Large intestine (tissue), 3 donors: Measurements from ENCODE around the gene BCL11B. TPM values are rescaled to one million over a fixed set of nuclear protein-coding genes. Genes with fewer than 3 reads are reported as not detected.
A peak's percentile ranks its signal among the peaks of the same experiment; 100 is the strongest.

ENCODE experiments used
- DNase-seq, 2 donors: peaks; one replicate each; pipeline versions ENCODE4 v3.0.0 to v3.0.0-alpha.2; 2013
- H3K27ac ChIP-seq: one replicate; pipeline ENCODE4 v1.5.1; 2013; ENCODE audit warnings: low read length
- H3K27me3 ChIP-seq: 2 replicates; pipeline ENCODE4 v1.6.1; 2013; ENCODE audit warnings: low read length; ENCODE audit not compliant: control insufficient read depth, insufficient read depth
- H3K36me3 ChIP-seq: 2 replicates; pipeline ENCODE4 v1.6.1; 2013; ENCODE audit warnings: low read length; ENCODE audit not compliant: control insufficient read depth, insufficient read depth
- H3K4me1 ChIP-seq: one replicate; pipeline ENCODE4 v1.6.1; 2013; ENCODE audit warnings: low read length; ENCODE audit not compliant: control insufficient read depth, insufficient read depth
- H3K4me3 ChIP-seq: one replicate; pipeline ENCODE4 v1.5.1; 2013; ENCODE audit warnings: low read length
- H3K9me3 ChIP-seq: one replicate; pipeline ENCODE4 v1.6.1; 2013; ENCODE audit warnings: mild to moderate bottlenecking, low read depth, low read length, moderate library complexity; ENCODE audit not compliant: control insufficient read depth
- WGBS: methylation state at CpG from one replicate; pipeline ENCODE4 v1.1.5; 2013; ENCODE audit warnings: low lambda C conversion rate; ENCODE audit not compliant: insufficient coverage; 5-methylcytosine and 5-hydroxymethylcytosine counted together
- polyA plus RNA-seq: library from polyadenylated mRNA; unstranded; fragments of 120-200 nt; gene quantifications from one replicate; pipeline ENCODE4 v1.2.1, GENCODE V29; 2013

The BCL11B gene
- polyA plus RNA-seq, 1 donor = 4.0 TPM

DNA sequence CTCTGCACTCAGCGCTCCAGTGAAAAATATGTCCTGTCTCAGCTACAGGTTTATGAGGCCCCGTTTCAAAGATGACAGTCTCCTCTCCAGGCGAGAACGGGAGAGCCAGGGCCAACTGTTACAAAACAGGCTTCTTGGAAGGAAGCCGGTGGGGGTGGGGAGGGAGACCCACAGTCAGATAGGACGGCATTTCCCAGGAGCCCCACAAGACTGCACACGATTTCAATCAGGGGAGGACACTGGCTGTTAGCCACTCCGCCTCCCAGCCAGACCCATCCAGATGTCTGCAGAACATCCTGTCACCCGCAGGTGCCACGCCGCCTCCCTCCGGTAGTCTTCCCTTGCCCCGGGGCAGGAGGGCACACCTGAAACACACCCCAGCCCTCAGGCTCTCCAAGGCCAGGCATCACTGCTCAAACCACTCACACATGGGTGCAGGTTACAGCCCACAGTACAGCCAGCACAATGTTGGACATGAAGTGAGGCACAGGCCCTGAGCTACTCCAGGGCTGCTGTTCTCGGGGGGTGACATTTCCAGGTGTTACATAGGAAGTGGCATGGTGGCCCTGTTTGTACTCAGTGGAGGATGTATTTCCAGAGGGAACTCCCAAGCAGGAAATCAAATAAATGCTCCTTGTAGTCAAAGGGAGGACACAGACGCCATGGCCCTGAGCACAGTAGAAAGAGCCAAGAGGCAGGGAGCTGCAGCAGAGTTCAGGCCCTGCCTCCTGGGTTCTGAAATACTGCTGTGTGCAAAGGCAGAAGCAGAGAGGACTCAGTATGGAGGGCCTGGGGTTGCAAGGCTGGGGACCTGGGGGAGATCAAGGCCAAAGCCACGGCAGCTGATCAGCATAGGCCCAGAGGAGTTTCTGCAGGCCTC is 138.1 kb downstream of the BCL11B start:
- H3K27ac ChIP-seq = no peak overlapping the region
- no peaks in the 10 kb centered on the region for H3K4me1 ChIP-seq
- DNase-seq = no peak
- no peaks in the 10 kb centered on the region for H3K27me3 ChIP-seq
- no peak overlapping the region for H3K4me3 ChIP-seq
- H3K36me3 ChIP-seq = no peaks in the 10 kb centered on the region
- no peaks in the 10 kb centered on the region for H3K9me3 ChIP-seq
- WGBS = no CpG with 5 or more reads among the region's 16 CpGs

DNA sequence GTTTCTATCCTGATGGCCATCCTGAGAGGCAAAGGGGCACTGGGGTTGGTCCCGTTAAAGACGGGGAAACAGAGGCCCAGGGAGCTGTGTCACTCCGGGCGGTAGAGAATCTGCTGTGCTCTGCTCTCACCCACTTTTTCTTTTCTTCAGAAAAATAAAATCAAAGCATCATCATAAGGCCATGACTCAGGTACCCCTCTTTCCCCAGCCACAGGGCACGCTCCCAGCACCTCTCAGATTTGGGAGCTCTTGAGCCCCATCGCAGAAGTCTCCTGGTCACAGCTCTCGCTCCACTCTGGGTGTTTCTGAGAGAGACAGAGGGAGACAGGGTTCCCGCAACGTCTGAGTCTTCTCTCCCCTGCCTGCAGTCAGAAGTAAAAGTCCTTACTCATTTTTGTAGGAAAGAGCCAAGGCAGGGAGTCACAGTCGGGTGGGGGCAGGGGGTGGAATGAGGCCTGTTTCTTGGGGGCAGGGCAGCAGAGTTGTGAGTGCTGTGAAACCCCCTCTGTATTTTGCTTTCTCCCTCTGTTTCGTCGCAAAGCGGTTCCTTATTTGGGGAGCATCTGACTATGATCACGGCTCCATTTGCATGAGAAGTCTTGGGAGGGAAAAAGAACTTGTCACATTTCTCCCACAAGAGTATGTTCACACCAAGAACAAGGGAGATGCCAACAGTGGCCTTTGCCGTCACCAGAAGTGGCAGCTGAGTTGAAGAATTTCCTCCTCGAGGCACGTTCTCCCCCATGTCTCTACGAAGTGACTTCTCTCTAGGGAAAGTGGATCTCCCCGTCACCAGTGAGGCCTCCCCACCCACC is 139.0 kb downstream of the BCL11B start:
- Histone ChIP-seq H3K27ac (no peak overlapping the region), H3K36me3 (no peaks in the 10 kb centered on the region), H3K27me3 (no peaks in the 10 kb centered on the region), H3K4me3 (no peak overlapping the region), H3K9me3 (no peaks in the 10 kb centered on the region), H3K4me1 (no peaks in the 10 kb centered on the region)
- DNase-seq = no peak
- WGBS = 83% methylated on average over 1 of the region's 19 CpGs

DNA sequence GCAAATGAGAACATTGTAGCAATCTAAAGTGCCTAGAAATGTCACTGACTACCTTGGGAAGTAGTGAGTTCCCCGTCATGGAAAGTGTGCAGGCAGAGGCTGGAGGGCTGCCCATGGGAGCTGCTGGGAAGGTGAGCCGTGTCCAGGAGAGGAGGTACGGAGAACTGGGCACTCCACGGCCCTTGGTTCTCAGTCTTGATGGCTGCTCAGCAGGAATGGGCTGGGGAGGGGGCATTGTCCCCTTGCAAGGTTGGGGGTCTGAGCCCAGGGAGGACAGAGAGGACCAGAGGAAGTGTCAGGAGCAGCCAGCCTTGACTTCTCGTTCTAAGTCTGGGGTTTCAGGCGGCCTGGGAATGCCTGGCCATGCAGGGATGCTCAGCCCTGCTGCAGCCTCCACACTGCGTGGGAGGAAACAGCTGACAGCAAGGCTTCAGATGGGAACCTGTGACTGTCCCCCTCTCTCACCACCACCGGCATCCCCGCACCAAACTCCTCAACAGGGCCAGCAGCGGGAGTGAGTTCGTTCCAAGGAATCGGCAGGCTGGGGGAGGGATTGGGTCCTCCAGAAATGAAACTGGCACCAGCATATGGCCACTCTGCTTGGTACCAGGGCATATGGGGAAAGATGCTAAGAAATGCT is 140.2 kb downstream of the BCL11B start:
- no peak overlapping the region for H3K4me3 ChIP-seq
- H3K4me1 ChIP-seq = no peaks in the 10 kb centered on the region
- H3K27ac ChIP-seq = no peak overlapping the region
- no peak for DNase-seq
- no peaks in the 10 kb centered on the region for H3K9me3 ChIP-seq
- no peaks in the 10 kb centered on the region for H3K27me3 ChIP-seq
- 100% methylated on average over 1 of the region's 12 CpGs for WGBS
- H3K36me3 ChIP-seq = no peaks in the 10 kb centered on the region

DNA sequence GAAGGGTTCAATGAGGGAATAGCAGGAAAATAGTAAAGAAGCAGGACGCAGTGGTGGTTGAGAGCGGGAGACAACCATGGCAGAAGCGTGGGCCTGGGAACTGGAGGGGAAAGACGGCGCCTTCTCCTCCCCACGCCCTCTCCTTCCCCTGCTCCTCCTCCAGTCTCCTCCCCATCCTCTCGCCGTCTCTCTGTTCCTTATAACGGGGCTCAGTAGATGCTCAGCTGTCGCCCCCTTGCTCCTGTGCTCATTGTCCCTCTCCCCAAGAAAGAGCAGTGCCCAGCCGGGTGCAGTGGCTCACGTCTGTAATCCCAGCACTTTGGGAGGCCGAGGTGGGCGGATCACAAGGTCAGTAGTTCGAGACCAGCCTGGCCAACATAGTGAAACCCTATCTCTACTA is 142.0 kb downstream of the BCL11B start:
- no peaks in the 10 kb centered on the region for H3K27me3 ChIP-seq
- 40% methylated on average over 1 of the region's 15 CpGs for WGBS
- DNase-seq = no peak

DNA sequence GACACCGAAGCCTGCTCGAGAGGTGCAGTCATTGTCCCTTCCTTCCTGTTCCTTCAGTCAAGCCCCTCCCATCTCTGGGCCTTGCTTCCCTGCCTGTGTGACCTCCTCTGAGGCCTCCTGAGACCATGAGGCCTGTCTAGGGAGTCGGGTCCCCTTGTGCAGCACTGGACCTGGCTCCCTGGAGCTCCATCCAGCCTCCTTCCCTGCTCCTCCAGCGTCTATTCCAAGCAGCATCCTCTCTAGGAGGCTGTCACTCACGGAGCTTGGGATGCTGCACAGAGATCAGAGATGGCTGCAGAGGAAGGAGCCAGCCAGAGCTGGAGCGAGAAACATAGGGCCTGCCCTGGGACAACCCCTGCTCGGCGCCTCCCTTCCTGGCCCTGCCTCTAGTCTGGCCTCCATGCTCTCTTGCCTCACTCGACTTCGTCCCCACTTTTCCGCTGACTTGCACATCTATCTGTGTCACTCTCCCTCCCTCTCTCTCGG is 142.7 kb downstream of the BCL11B start:
- WGBS = 80% methylated on average over 6 of the region's 12 CpGs
- H3K36me3 ChIP-seq = no peaks in the 10 kb centered on the region
- no peaks in the 10 kb centered on the region for H3K9me3 ChIP-seq
- DNase-seq = no peak
- H3K4me1 ChIP-seq = no peaks in the 10 kb centered on the region
- no peaks in the 10 kb centered on the region for H3K27me3 ChIP-seq
- H3K27ac ChIP-seq = no peak overlapping the region
- H3K4me3 ChIP-seq = no peak overlapping the region

More for the DNA sequence above, 142.0 kb downstream of the BCL11B start:
- Histone ChIP-seq H3K4me3 (no peak overlapping the region), H3K4me1 (no peaks in the 10 kb centered on the region), H3K36me3 (no peaks in the 10 kb centered on the region), H3K9me3 (no peaks in the 10 kb centered on the region), H3K27ac (no peak overlapping the region)

DNA sequence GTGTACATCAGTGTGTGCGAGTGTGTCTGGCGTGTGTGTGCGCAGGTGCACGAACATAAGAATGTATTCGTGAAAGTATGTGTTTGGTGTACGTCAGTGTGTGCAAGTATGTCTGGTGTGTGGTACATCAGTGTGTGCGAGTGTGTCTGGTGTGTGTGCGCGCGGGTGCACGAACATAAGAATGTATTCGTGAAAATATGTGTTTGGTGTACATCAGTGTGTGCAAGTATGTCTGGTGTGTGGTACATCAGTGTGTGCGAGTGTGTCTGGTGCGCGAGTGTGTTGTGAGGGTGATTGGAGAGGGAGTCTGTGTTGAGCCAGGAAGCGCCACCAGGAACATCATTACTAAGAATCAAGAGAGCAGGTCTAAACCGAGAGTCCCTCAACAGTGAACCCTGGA is 143.8 kb downstream of the BCL11B start:
- H3K4me1 ChIP-seq = no peaks in the 10 kb centered on the region

DNA sequence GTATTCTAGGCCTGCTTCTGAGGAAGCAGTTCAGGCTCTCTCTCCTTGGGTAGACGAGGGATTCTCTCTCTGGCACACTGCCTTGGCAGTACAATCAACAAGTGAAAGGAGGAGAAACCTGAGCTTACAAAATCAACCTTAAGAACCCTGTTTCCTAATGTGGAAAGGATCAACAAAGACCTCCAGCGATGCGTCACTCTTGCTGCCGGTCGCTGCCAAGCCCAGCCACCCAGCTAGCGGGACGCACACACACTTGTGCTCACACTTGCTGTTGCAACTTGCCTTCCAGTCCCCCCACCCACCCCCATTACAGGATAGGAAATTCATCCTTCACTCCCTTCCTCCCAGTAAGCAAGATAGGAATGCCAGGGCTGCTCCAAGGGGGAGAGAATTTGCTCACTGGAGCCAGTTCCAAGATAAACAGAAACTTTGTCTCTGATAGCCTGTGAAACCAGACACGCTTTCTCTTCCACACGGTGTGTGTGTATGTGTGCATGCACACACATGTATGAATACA is 144.3 kb downstream of the BCL11B start:
- DNase-seq = peak in 1 of 2 donors; percentile 17
- H3K4me3 ChIP-seq = no peak overlapping the region
- no peaks in the 10 kb centered on the region for H3K36me3 ChIP-seq
- no peaks in the 10 kb centered on the region for H3K27me3 ChIP-seq
- no peaks in the 10 kb centered on the region for H3K4me1 ChIP-seq
- WGBS = no CpG with 5 or more reads among the region's 9 CpGs
- H3K27ac ChIP-seq = no peak overlapping the region
- H3K9me3 ChIP-seq = no peaks in the 10 kb centered on the region

More for the DNA sequence above, 143.8 kb downstream of the BCL11B start:
- Histone ChIP-seq H3K9me3 (no peaks in the 10 kb centered on the region), H3K27ac (no peak overlapping the region), H3K4me3 (no peak overlapping the region), H3K27me3 (no peaks in the 10 kb centered on the region), H3K36me3 (no peaks in the 10 kb centered on the region)
- no peak for DNase-seq
- 100% methylated on average over 1 of the region's 17 CpGs for WGBS

DNA sequence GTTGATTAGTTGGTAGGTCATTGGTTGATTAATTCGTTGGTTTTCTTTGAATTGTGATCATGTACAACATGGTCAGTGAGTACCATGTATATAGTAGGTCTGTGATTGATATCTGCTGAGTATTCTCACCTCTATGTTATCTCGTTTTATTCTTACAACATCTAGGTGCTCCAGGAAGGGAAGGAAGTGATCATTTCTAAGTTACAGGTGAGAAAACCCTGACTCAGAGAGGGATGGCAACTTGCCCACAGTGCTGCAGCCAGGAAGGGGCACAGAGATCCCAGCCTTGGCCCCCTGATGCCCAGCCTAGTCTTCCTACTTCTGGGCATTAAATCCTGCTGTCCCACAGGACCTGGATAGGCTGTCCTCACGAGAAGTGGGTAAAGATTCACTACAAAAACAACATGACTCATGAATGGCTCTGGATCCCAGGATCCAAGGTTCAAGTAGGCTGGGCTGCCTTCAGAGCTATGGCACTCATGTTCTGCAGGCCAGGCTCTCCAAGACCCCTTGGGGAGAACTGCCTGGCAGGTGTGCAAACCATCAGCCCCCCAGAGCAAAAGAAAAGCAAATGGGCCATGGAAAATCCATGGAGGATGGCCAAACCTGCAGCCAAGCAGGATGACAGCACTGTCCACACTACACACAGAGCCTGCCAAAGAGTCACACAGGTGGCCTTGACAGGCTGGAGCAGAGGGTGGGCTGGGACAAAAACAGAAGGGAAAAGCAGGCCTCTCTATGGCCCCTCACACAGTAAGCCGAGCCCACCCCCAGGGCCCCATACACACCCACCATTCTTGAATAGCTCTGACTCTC is 146.2 kb downstream of the BCL11B start:
- no peaks in the 10 kb centered on the region for H3K9me3 ChIP-seq
- H3K27ac ChIP-seq = no peak overlapping the region
- H3K4me1 ChIP-seq = no peaks in the 10 kb centered on the region
- H3K36me3 ChIP-seq = no peaks in the 10 kb centered on the region
- no peak overlapping the region for H3K4me3 ChIP-seq
- WGBS = no CpG with 5 or more reads among the region's 4 CpGs
- H3K27me3 ChIP-seq = peaks cover 5% of the 10 kb centered on the region
- DNase-seq = peak in 1 of 2 donors; percentile 8

DNA sequence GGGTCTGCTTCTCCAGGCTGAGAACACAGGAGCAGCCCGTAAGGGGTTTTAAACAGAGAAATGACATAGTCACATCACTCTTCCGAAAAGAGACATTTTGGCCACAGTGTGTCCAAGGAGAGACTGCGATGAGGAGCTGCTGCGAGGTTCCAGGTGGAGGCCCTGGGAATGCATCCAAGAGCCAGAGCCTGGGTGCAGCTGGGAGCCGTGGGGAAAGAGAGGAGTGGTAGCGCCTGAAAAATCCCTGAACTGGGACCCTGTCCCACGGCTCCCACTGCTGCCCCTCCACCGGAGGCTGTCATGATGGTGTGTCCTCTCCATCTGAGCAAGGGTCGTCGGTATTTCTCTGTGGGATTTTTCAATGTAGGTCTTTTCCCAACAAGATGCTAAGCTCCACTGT is 146.9 kb downstream of the BCL11B start:
- Histone ChIP-seq H3K27me3 (peaks cover 7% of the 10 kb centered on the region), H3K36me3 (no peaks in the 10 kb centered on the region), H3K9me3 (no peaks in the 10 kb centered on the region), H3K4me3 (no peak overlapping the region), H3K4me1 (no peaks in the 10 kb centered on the region), H3K27ac (no peak overlapping the region)
- no CpG with 5 or more reads among the region's 10 CpGs for WGBS
- DNase-seq = no peak
